ENCODE measurements around the gene NCBP1.
"Not testable (repeated sequence)": the region's sequence is repeated elsewhere in the genome, so short reads cannot be mapped to it uniquely, and the experiment has no call there.

NCBP1 gene

GRCh38 chr9:97697837-97698236, 64.2 kb downstream of the NCBP1 start:
- peaks cover 33% of the 10 kb centered on the region for H3K4me1 ChIP-seq (ENCODE audit: control insufficient read depth, insufficient read depth, low read length, unreplicated experiment)
- H3K4me3 ChIP-seq (ENCODE audit: low read depth, low read length): peak overlapping the region; percentile 92
- H3K79me2 ChIP-seq (ENCODE audit: control insufficient read depth, insufficient read depth, low read length, unreplicated experiment): peaks cover 36% of the 10 kb centered on the region
- no peak overlapping the region for H3K27ac ChIP-seq (ENCODE audit: low read depth, low read length)
- peaks cover 4% of the 10 kb centered on the region; the same call in 1 of the 2 replicates for H3K36me3 ChIP-seq (ENCODE audit: insufficient read depth, low read length)
- H2AFZ ChIP-seq (ENCODE audit: low read length, unreplicated experiment): peak overlapping the region; percentile 26
- H3K27me3 ChIP-seq (ENCODE audit: insufficient read depth, low read length): no peaks in the 10 kb centered on the region

- H3K79me2 ChIP-seq (ENCODE audit: control insufficient read depth, insufficient read depth, low read length, unreplicated experiment): peaks cover 28% of the 10 kb centered on the region
- H3K27ac ChIP-seq (ENCODE audit: low read depth, low read length): no peak overlapping the region
- no peak overlapping the region for H2AFZ ChIP-seq (ENCODE audit: low read length, unreplicated experiment)
- H3K4me3 ChIP-seq (ENCODE audit: low read depth, low read length): no peak overlapping the region
- no peaks in the 10 kb centered on the region for H3K36me3 ChIP-seq (ENCODE audit: insufficient read depth, low read length)
- H3K4me1 ChIP-seq (ENCODE audit: control insufficient read depth, insufficient read depth, low read length, unreplicated experiment): peaks cover 31% of the 10 kb centered on the region
- H3K27me3 ChIP-seq (ENCODE audit: insufficient read depth, low read length): no peaks in the 10 kb centered on the region
These were observed 65.2 kb downstream of the NCBP1 start for GRCh38 chr9:97698865-97699264.

GRCh38 chr9:97699281-97699680, 65.7 kb downstream of the NCBP1 start:
- not testable (repeated sequence) for H2AFZ ChIP-seq (ENCODE audit: low read length, unreplicated experiment); H3K27me3 ChIP-seq (ENCODE audit: insufficient read depth, low read length); H3K36me3 ChIP-seq (ENCODE audit: insufficient read depth, low read length); H3K4me3 ChIP-seq (ENCODE audit: low read depth, low read length); H3K27ac ChIP-seq (ENCODE audit: low read depth, low read length)
- Histone ChIP-seq H3K4me1 (ENCODE audit: control insufficient read depth, insufficient read depth, low read length, unreplicated experiment) (peaks cover 31% of the 10 kb centered on the region), H3K79me2 (ENCODE audit: control insufficient read depth, insufficient read depth, low read length, unreplicated experiment) (peaks cover 24% of the 10 kb centered on the region)

- H2AFZ ChIP-seq (ENCODE audit: low read length, unreplicated experiment); H3K4me3 ChIP-seq (ENCODE audit: low read depth, low read length); H3K27ac ChIP-seq (ENCODE audit: low read depth, low read length); H3K36me3 ChIP-seq (ENCODE audit: insufficient read depth, low read length); H3K27me3 ChIP-seq (ENCODE audit: insufficient read depth, low read length): not testable (repeated sequence)
- H3K79me2 ChIP-seq (ENCODE audit: control insufficient read depth, insufficient read depth, low read length, unreplicated experiment): peaks cover 18% of the 10 kb centered on the region
- peaks cover 31% of the 10 kb centered on the region for H3K4me1 ChIP-seq (ENCODE audit: control insufficient read depth, insufficient read depth, low read length, unreplicated experiment)
These were observed 66.2 kb downstream of the NCBP1 start for GRCh38 chr9:97699824-97700223.

- H3K4me3 ChIP-seq (ENCODE audit: low read depth, low read length): peak overlapping the region; percentile 64
- no peaks in the 10 kb centered on the region for H3K79me2 ChIP-seq (ENCODE audit: control insufficient read depth, insufficient read depth, low read length, unreplicated experiment)
- no peaks in the 10 kb centered on the region; the same call in 1 of the 2 replicates for H3K27me3 ChIP-seq (ENCODE audit: insufficient read depth, low read length)
- peak overlapping the region; percentile 45 for H2AFZ ChIP-seq (ENCODE audit: low read length, unreplicated experiment)
- H3K4me1 ChIP-seq (ENCODE audit: control insufficient read depth, insufficient read depth, low read length, unreplicated experiment): peaks cover 19% of the 10 kb centered on the region
- H3K36me3 ChIP-seq (ENCODE audit: insufficient read depth, low read length): no peaks in the 10 kb centered on the region
- peak overlapping the region; percentile 94 for H3K27ac ChIP-seq (ENCODE audit: low read depth, low read length)
These were observed 70.1 kb downstream of the NCBP1 start for GRCh38 chr9:97703437-97704344.

GRCh38 chr9:97704345-97704677, 70.7 kb downstream of the NCBP1 start:
- Histone ChIP-seq H3K4me3 (ENCODE audit: low read depth, low read length) (peak overlapping the region; percentile 64; the same call in 1 of the 2 replicates), H2AFZ (ENCODE audit: low read length, unreplicated experiment) (no peak overlapping the region), H3K4me1 (ENCODE audit: control insufficient read depth, insufficient read depth, low read length, unreplicated experiment) (peaks cover 19% of the 10 kb centered on the region), H3K79me2 (ENCODE audit: control insufficient read depth, insufficient read depth, low read length, unreplicated experiment) (no peaks in the 10 kb centered on the region), H3K36me3 (ENCODE audit: insufficient read depth, low read length) (no peaks in the 10 kb centered on the region), H3K27me3 (ENCODE audit: insufficient read depth, low read length) (no peaks in the 10 kb centered on the region; the same call in 1 of the 2 replicates), H3K27ac (ENCODE audit: low read depth, low read length) (peak overlapping the region; percentile 94)

- Histone ChIP-seq H3K27ac (ENCODE audit: low read depth, low read length) (peak overlapping the region; percentile 94; the same call in 1 of the 2 replicates), H2AFZ (ENCODE audit: low read length, unreplicated experiment) (no peak overlapping the region), H3K36me3 (ENCODE audit: insufficient read depth, low read length) (no peaks in the 10 kb centered on the region), H3K27me3 (ENCODE audit: insufficient read depth, low read length) (no peaks in the 10 kb centered on the region; the same call in 1 of the 2 replicates), H3K79me2 (ENCODE audit: control insufficient read depth, insufficient read depth, low read length, unreplicated experiment) (no peaks in the 10 kb centered on the region), H3K4me3 (ENCODE audit: low read depth, low read length) (no peak overlapping the region), H3K4me1 (ENCODE audit: control insufficient read depth, insufficient read depth, low read length, unreplicated experiment) (peaks cover 19% of the 10 kb centered on the region)
These were observed 71.2 kb downstream of the NCBP1 start for GRCh38 chr9:97704851-97705250.

- Histone ChIP-seq H3K27me3 (ENCODE audit: insufficient read depth, low read length) (no peaks in the 10 kb centered on the region; the same call in 1 of the 2 replicates), H3K36me3 (ENCODE audit: insufficient read depth, low read length) (no peaks in the 10 kb centered on the region), H3K79me2 (ENCODE audit: control insufficient read depth, insufficient read depth, low read length, unreplicated experiment) (no peaks in the 10 kb centered on the region), H3K4me1 (ENCODE audit: control insufficient read depth, insufficient read depth, low read length, unreplicated experiment) (peaks cover 19% of the 10 kb centered on the region), H2AFZ (ENCODE audit: low read length, unreplicated experiment) (no peak overlapping the region), H3K4me3 (ENCODE audit: low read depth, low read length) (no peak overlapping the region), H3K27ac (ENCODE audit: low read depth, low read length) (no peak overlapping the region)
These were observed 71.8 kb downstream of the NCBP1 start for GRCh38 chr9:97705354-97705950.

- H3K27ac ChIP-seq (ENCODE audit: low read depth, low read length): no peak overlapping the region
- no peaks in the 10 kb centered on the region for H3K79me2 ChIP-seq (ENCODE audit: control insufficient read depth, insufficient read depth, low read length, unreplicated experiment)
- H3K36me3 ChIP-seq (ENCODE audit: insufficient read depth, low read length): no peaks in the 10 kb centered on the region
- H3K4me3 ChIP-seq (ENCODE audit: low read depth, low read length): no peak overlapping the region
- no peak overlapping the region for H2AFZ ChIP-seq (ENCODE audit: low read length, unreplicated experiment)
- peaks cover 19% of the 10 kb centered on the region for H3K4me1 ChIP-seq (ENCODE audit: control insufficient read depth, insufficient read depth, low read length, unreplicated experiment)
- no peaks in the 10 kb centered on the region; the same call in 1 of the 2 replicates for H3K27me3 ChIP-seq (ENCODE audit: insufficient read depth, low read length)
These were observed 72.6 kb downstream of the NCBP1 start for GRCh38 chr9:97706246-97706645.

GRCh38 chr9:97710356-97711222, 77.0 kb downstream of the NCBP1 start:
- Histone ChIP-seq H3K4me3 (ENCODE audit: low read depth, low read length) (no peak overlapping the region), H3K27me3 (ENCODE audit: insufficient read depth, low read length) (no peaks in the 10 kb centered on the region; the same call in 1 of the 2 replicates), H3K36me3 (ENCODE audit: insufficient read depth, low read length) (no peaks in the 10 kb centered on the region), H2AFZ (ENCODE audit: low read length, unreplicated experiment) (no peak overlapping the region), H3K4me1 (ENCODE audit: control insufficient read depth, insufficient read depth, low read length, unreplicated experiment) (peaks cover 12% of the 10 kb centered on the region), H3K79me2 (ENCODE audit: control insufficient read depth, insufficient read depth, low read length, unreplicated experiment) (no peaks in the 10 kb centered on the region), H3K27ac (ENCODE audit: low read depth, low read length) (no peak overlapping the region)

Data from ACC112 (cell line).